Fibroblast of lung (primary cell): Measurements from ENCODE around the gene ENDOD1. TPM values are rescaled to one million over a fixed set of nuclear protein-coding genes. Genes with fewer than 3 reads are reported as not detected.

Experiments
- DNase-seq, 2 donors: peaks; one replicate each; pipeline versions ENCODE4 v3.0.0 to v3.0.0-alpha.2; 2010; ENCODE audit warnings: low read depth in 2 of 2
- H2AFZ ChIP-seq: 2 replicates; pipeline ENCODE4 v1.5.1; 2012; ENCODE audit warnings: low read length, control low read depth, inconsistent platforms
- H3K27ac ChIP-seq: 2 replicates; pipeline ENCODE4 v1.5.1; 2011; ENCODE audit warnings: low read length, control low read depth; ENCODE audit not compliant: insufficient read depth
- H3K27me3 ChIP-seq: 2 replicates; pipeline ENCODE4 v1.5.1; 2011; ENCODE audit warnings: mild to moderate bottlenecking, low read length; ENCODE audit not compliant: control insufficient read depth, insufficient read depth
- H3K36me3 ChIP-seq: 2 replicates; pipeline ENCODE4 v1.5.1; 2011; ENCODE audit warnings: low read length; ENCODE audit not compliant: control insufficient read depth, insufficient read depth
- H3K4me1 ChIP-seq: 2 replicates; pipeline ENCODE4 v1.5.1; 2011; ENCODE audit warnings: low read length; ENCODE audit not compliant: control insufficient read depth, insufficient read depth; ENCODE audit errors: extremely low read depth
- H3K4me2 ChIP-seq: 2 replicates; pipeline ENCODE4 v1.5.1; 2011; ENCODE audit warnings: low read length, control low read depth; ENCODE audit not compliant: insufficient read depth; ENCODE audit errors: extremely low read depth
- H3K4me3 ChIP-seq, 4 experiments: fragments of 200-600 bp in 1 of 4; sonication (generic) in 1 of 4; replicated peaks in 1 of 4; 2 replicates each; pipeline ENCODE4 v1.5.1; 2011 to 2016; ENCODE audit warnings: low read length in 4 of 4, low read depth in 3 of 4, mild to moderate bottlenecking in 3 of 4, control low read depth in 2 of 4, inconsistent platforms in 1 of 4, mixed read lengths in 1 of 4; ENCODE audit not compliant: insufficient read depth in 1 of 4; ENCODE audit errors: control extremely low read depth in 1 of 4
- H3K79me2 ChIP-seq: 2 replicates; pipeline ENCODE4 v1.5.1; 2012; ENCODE audit warnings: mild to moderate bottlenecking, low read length, inconsistent platforms; ENCODE audit not compliant: control insufficient read depth, insufficient read depth
- H3K9ac ChIP-seq: 2 replicates; pipeline ENCODE4 v1.5.1; 2011; ENCODE audit warnings: mild to moderate bottlenecking, low read length, control low read depth; ENCODE audit not compliant: insufficient read depth
- H3K9me3 ChIP-seq: 2 replicates; pipeline ENCODE4 v1.5.1; 2012; ENCODE audit warnings: low read depth, low read length; ENCODE audit not compliant: control insufficient read depth, insufficient read depth
- H4K20me1 ChIP-seq: 2 replicates; pipeline ENCODE4 v1.5.1; 2011; ENCODE audit warnings: low read length; ENCODE audit not compliant: control insufficient read depth, insufficient read depth; ENCODE audit errors: extremely low read depth
- EZH2 ChIP-seq: IDR thresholded peaks from 2 replicates; pipeline ENCODE4 v1.5.1; 2012; ENCODE audit warnings: low read length, control low read depth, mild to moderate bottlenecking; ENCODE audit errors: missing control alignments
- polyA plus RNA-seq, 2 donors: library from polyadenylated mRNA; depleted of rRNA in 1 of 2; stranded (reverse) in 1 of 2; unstranded in 1 of 2; fragments of >200 nt; gene quantifications; 2 replicates each; pipeline ENCODE4 v1.2.1, GENCODE V29; 2011 to 2012; ENCODE audit warnings: missing spikeins in 1 of 2
- total RNA-seq: library from RNA; depleted of rRNA; stranded (reverse); fragments of >200 nt; gene quantifications from 2 replicates; pipeline ENCODE4 v1.2.1, GENCODE V29; 2014
- TF ChIP-seq, protein P1 (sequence below), 2 donors: IDR thresholded peaks in 1 of 2; conservative IDR thresholded peaks in 1 of 2; 1 replicate in 1 of 2; 2 replicates in 1 of 2; pipeline ENCODE4 v1.5.1; 2011 to 2012; ENCODE audit warnings: low read length in 2 of 2, control low read depth in 1 of 2, inconsistent platforms in 1 of 2, low read depth in 1 of 2, mild to moderate bottlenecking in 1 of 2

Gene ENDOD1
- total and polyA plus RNA-seq, 2 donors (not counting 1 experiment from before 2014, with no cell fraction given), result 33.4 to 50.8 TPM

DNA sequence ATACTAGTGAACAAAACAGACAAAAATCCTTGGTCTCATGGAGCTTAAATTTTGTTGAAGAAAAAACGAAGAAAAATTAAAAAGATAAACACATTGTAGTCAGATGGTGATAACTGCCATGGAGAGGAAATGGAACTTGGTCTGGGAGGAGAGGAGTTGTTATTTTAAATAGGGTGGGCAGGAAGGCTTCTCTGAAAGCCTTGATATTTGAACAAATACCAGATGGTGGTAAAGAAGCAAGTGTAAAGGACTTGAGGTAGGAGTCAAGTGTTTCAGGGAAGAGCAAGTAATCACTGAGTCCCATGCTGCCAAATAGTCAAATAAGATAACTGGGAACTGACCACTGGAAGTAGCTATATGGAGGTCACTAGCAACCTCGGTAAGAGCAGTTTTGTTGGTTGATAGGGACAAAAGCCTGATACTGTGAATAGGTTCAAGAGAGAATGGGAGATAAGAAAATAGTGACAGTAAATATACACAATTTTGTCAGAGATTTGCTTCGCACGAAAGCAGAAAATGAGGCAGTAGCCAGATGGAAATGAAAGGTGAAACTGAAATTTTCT lies 86.3 kb downstream of the ENDOD1 start:
- H3K36me3 ChIP-seq, result no peaks in the 10 kb centered on the region
- no peaks in the 10 kb centered on the region for H3K4me1 ChIP-seq
- no peak overlapping the region for H3K4me3 ChIP-seq
- DNase-seq, result no peak
- H3K27me3 ChIP-seq, result no peaks in the 10 kb centered on the region
- no peak overlapping the region for H2AFZ ChIP-seq
- H3K79me2 ChIP-seq, result no peaks in the 10 kb centered on the region
- no peaks in the 10 kb centered on the region for H3K9me3 ChIP-seq
- H3K4me2 ChIP-seq, result no peak overlapping the region
- H3K9ac ChIP-seq, result no peak overlapping the region
- H3K27ac ChIP-seq, result no peak overlapping the region
- no peaks in the 10 kb centered on the region for H4K20me1 ChIP-seq
- TF ChIP-seq EZH2, result no peak
- TF ChIP-seq, protein P1, sequence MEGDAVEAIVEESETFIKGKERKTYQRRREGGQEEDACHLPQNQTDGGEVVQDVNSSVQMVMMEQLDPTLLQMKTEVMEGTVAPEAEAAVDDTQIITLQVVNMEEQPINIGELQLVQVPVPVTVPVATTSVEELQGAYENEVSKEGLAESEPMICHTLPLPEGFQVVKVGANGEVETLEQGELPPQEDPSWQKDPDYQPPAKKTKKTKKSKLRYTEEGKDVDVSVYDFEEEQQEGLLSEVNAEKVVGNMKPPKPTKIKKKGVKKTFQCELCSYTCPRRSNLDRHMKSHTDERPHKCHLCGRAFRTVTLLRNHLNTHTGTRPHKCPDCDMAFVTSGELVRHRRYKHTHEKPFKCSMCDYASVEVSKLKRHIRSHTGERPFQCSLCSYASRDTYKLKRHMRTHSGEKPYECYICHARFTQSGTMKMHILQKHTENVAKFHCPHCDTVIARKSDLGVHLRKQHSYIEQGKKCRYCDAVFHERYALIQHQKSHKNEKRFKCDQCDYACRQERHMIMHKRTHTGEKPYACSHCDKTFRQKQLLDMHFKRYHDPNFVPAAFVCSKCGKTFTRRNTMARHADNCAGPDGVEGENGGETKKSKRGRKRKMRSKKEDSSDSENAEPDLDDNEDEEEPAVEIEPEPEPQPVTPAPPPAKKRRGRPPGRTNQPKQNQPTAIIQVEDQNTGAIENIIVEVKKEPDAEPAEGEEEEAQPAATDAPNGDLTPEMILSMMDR (conservative IDR thresholded peaks at IDR 0.05 in 1 of 2, IDR thresholded peaks at IDR 0.05 in 1 of 2; ENCODE audit: low read depth in 1 of 2, low read length in 2 of 2), result no peak

Other genes starting within 250 kb of the ENDOD1 start
- 42.1 TPM in 2 replicates for gene CWC15, start 116.3 kb upstream of the ENDOD1 start, total RNA-seq
- 51.4 and 54.0 TPM in 2 replicates for gene CWC15, start 116.3 kb upstream of the ENDOD1 start, polyA plus RNA-seq
- 0.50 and 0.51 TPM in 2 replicates for gene KDM4D, start 116.1 kb upstream of the ENDOD1 start, total RNA-seq
- 0.94 and 1.4 TPM in 2 replicates for gene KDM4D, start 116.1 kb upstream of the ENDOD1 start, polyA plus RNA-seq
- not detected in 2 replicates for gene KDM4E, start 64.6 kb upstream of the ENDOD1 start, total RNA-seq
- not detected in 2 replicates for gene KDM4E, start 64.6 kb upstream of the ENDOD1 start, polyA plus RNA-seq
- gene KDM4F, start 40.4 kb upstream of the ENDOD1 start, total RNA-seq, result not detected in 2 replicates
- not detected in 2 replicates for gene KDM4F, start 40.4 kb upstream of the ENDOD1 start, polyA plus RNA-seq
- gene SRSF8, start 22.9 kb upstream of the ENDOD1 start, total RNA-seq, result 15.7 and 16.3 TPM in 2 replicates
- 28.9 and 31.5 TPM in 2 replicates for gene SRSF8, start 22.9 kb upstream of the ENDOD1 start, polyA plus RNA-seq
- 41.1 and 60.1 TPM in 2 replicates for gene SESN3, start 141.4 kb downstream of the ENDOD1 start, total RNA-seq
- gene SESN3, start 141.4 kb downstream of the ENDOD1 start, polyA plus RNA-seq, result 6.4 and 12.3 TPM in 2 replicates